Smooth muscle cell (in vitro differentiated cells): Measurements from ENCODE around the gene OAF. TPM values are rescaled to one million over a fixed set of nuclear protein-coding genes. Genes with fewer than 3 reads are reported as not detected.
A peak's percentile ranks its signal among the peaks of the same experiment; 100 is the strongest.

ENCODE experiments used
- DNase-seq: peaks from one replicate; lab custom pipeline; 2025; ENCODE audit not compliant: unreplicated experiment; lab: John Stamatoyannopoulos, UW
- H2AFZ ChIP-seq: fragments of 200-600 bp; sonication (generic); 2 replicates; pipeline ENCODE4 v1.6.0; 2016; ENCODE audit warnings: antibody characterized with exemption, low read depth, mild to moderate bottlenecking
- H3F3A ChIP-seq: fragments of 200-600 bp; sonication (generic); 2 replicates; pipeline ENCODE4 v1.6.0; 2017; ENCODE audit warnings: antibody characterized with exemption, low read depth
- H3K27ac ChIP-seq: fragments of 200-600 bp; sonication (generic); 2 replicates; pipeline ENCODE4 v1.5.1; 2016; ENCODE audit warnings: low read depth, mild to moderate bottlenecking
- H3K27me3 ChIP-seq: fragments of 200-600 bp; sonication (generic); 2 replicates; pipeline ENCODE4 v1.6.1; 2016; ENCODE audit warnings: low read depth, mild to moderate bottlenecking
- H3K36me3 ChIP-seq: fragments of 200-600 bp; sonication (generic); 2 replicates; pipeline ENCODE4 v1.5.1; 2016; ENCODE audit warnings: low read depth
- H3K4me1 ChIP-seq: fragments of 200-600 bp; sonication (generic); 2 replicates; pipeline ENCODE4 v1.5.1; 2016; ENCODE audit warnings: low read depth
- H3K4me2 ChIP-seq: fragments of 200-600 bp; sonication (generic); 2 replicates; pipeline ENCODE4 v1.6.0; 2016; ENCODE audit warnings: mild to moderate bottlenecking
- H3K4me3 ChIP-seq: fragments of 200-600 bp; sonication (generic); 2 replicates; pipeline ENCODE4 v1.5.1; 2016; ENCODE audit warnings: mild to moderate bottlenecking
- H3K79me2 ChIP-seq: fragments of 200-600 bp; sonication (generic); 2 replicates; pipeline ENCODE4 v1.6.0; 2016; ENCODE audit warnings: low read depth, mild to moderate bottlenecking
- H3K9ac ChIP-seq: fragments of 200-600 bp; sonication (generic); 2 replicates; pipeline ENCODE4 v1.6.0; 2016; ENCODE audit warnings: low read depth
- H3K9me3 ChIP-seq: fragments of 200-600 bp; sonication (generic); replicated peaks from 2 replicates; pipeline ENCODE4 v1.5.1; 2016; ENCODE audit warnings: low read depth
- H4K20me1 ChIP-seq: fragments of 200-600 bp; sonication (generic); 2 replicates; pipeline ENCODE4 v1.6.0; 2016; ENCODE audit warnings: low read depth
- WGBS: methylation state at CpG from one replicate; pipeline ENCODE4 v1.1.7; 2016; ENCODE audit warnings: low lambda C conversion rate; 5-methylcytosine and 5-hydroxymethylcytosine counted together
- polyA plus RNA-seq: library from polyadenylated mRNA; unstranded; fragments of >200 nt; fragmentation: Nextera tagmentation; extraction: Ambion mirVana; gene quantifications from 2 replicates; pipeline ENCODE4 v1.2.1, GENCODE V29; 2016
- total RNA-seq: library from RNA; depleted of rRNA; stranded (reverse); fragments of >200 nt; gene quantifications from 2 replicates; pipeline ENCODE4 v1.2.3, GENCODE V29; 2014
- TF ChIP-seq, protein P1 (sequence below): fragments of 200-600 bp; sonication (generic); IDR thresholded peaks from 2 replicates; pipeline ENCODE4 v1.5.1; 2017; ENCODE audit warnings: borderline replicate concordance, mild to moderate bottlenecking, antibody characterized with exemption; ENCODE audit not compliant: insufficient read depth, poor library complexity, severe bottlenecking

Gene OAF
- total and polyA plus RNA-seq, 2 experiments from 2014 or later, result 41.6 to 112 TPM

DNA sequence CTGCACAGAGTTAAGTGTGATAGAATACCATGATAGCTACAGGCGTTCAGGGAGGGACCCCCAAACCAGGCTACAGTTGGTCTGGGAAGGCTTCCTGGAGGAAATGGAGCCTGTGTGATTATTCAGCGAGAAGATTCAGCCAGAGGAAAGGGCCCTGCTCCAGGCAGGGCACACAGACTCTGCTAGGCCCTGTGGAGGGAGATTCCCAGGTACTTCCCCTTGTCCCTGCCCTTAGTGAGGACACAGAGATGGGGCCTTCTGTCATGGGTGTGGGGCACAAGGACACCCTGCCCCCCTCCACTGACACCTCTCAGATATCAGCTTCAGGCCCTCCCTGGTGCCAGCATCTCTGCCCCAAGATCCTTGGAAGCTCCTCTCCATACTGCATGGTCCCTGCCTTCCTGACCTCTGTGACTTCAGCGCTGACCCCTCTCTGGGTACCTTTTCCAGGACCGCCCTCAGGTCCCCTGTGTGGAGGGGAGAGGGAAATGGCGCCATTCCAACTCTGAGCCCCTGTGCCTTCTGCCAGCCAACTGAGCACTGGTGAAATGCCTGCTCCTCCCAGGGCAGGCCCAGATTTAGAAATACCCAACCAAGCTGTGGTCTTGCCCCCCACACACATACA lies 16.5 kb downstream of the OAF start:
- Histone ChIP-seq H3K36me3 (no peaks in the 10 kb centered on the region), H3K9me3 (no peaks in the 10 kb centered on the region), H4K20me1 (peaks cover 31% of the 10 kb centered on the region), H3K9ac (no peak overlapping the region), H3K4me3 (no peak overlapping the region), H3K27me3 (no peaks in the 10 kb centered on the region), H3K4me1 (no peaks in the 10 kb centered on the region), H2AFZ (no peak overlapping the region), H3K4me2 (no peak overlapping the region), H3K27ac (no peak overlapping the region), H3F3A (no peaks in the 10 kb centered on the region), H3K79me2 (no peaks in the 10 kb centered on the region)
- DNase-seq, result no peak
- TF ChIP-seq, protein P1, sequence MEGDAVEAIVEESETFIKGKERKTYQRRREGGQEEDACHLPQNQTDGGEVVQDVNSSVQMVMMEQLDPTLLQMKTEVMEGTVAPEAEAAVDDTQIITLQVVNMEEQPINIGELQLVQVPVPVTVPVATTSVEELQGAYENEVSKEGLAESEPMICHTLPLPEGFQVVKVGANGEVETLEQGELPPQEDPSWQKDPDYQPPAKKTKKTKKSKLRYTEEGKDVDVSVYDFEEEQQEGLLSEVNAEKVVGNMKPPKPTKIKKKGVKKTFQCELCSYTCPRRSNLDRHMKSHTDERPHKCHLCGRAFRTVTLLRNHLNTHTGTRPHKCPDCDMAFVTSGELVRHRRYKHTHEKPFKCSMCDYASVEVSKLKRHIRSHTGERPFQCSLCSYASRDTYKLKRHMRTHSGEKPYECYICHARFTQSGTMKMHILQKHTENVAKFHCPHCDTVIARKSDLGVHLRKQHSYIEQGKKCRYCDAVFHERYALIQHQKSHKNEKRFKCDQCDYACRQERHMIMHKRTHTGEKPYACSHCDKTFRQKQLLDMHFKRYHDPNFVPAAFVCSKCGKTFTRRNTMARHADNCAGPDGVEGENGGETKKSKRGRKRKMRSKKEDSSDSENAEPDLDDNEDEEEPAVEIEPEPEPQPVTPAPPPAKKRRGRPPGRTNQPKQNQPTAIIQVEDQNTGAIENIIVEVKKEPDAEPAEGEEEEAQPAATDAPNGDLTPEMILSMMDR, result no peak
- 97% methylated on average over 5 of the region's 5 CpGs for WGBS

DNA sequence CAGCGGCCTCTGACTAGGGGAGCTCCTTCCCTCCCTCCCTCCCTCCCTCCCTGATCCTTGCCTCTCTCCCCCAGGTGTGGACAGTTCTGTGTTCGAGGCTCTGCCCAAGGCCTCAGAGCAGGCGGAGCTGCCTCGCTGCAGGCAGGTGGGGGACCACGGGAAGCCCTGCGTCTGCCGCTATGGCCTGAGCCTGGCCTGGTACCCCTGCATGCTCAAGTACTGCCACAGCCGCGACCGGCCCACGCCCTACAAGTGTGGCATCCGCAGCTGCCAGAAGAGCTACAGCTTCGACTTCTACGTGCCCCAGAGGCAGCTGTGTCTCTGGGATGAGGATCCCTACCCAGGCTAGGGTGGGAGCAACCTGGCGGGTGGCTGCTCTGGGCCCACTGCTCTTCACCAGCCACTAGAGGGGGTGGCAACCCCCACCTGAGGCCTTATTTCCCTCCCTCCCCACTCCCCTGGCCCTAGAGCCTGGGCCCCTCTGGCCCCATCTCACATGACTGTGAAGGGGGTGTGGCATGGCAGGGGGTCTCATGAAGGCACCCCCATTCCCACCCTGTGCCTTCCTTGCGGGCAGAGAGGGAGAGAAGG lies 18.1 kb downstream of the OAF start:
- H3K27me3 ChIP-seq, result no peaks in the 10 kb centered on the region
- H3K4me1 ChIP-seq, result no peaks in the 10 kb centered on the region
- no peak overlapping the region for H3K4me3 ChIP-seq
- peaks cover 18% of the 10 kb centered on the region for H4K20me1 ChIP-seq
- H3F3A ChIP-seq, result no peaks in the 10 kb centered on the region
- H2AFZ ChIP-seq, result no peak overlapping the region
- TF ChIP-seq, protein P1, result peak; percentile 27
- H3K79me2 ChIP-seq, result no peaks in the 10 kb centered on the region
- WGBS, result 89% methylated on average over 14 of the region's 16 CpGs
- no peak overlapping the region for H3K4me2 ChIP-seq
- H3K9ac ChIP-seq, result no peak overlapping the region
- no peak for DNase-seq
- H3K27ac ChIP-seq, result no peak overlapping the region
- H3K36me3 ChIP-seq, result no peaks in the 10 kb centered on the region
- H3K9me3 ChIP-seq, result no peaks in the 10 kb centered on the region

DNA sequence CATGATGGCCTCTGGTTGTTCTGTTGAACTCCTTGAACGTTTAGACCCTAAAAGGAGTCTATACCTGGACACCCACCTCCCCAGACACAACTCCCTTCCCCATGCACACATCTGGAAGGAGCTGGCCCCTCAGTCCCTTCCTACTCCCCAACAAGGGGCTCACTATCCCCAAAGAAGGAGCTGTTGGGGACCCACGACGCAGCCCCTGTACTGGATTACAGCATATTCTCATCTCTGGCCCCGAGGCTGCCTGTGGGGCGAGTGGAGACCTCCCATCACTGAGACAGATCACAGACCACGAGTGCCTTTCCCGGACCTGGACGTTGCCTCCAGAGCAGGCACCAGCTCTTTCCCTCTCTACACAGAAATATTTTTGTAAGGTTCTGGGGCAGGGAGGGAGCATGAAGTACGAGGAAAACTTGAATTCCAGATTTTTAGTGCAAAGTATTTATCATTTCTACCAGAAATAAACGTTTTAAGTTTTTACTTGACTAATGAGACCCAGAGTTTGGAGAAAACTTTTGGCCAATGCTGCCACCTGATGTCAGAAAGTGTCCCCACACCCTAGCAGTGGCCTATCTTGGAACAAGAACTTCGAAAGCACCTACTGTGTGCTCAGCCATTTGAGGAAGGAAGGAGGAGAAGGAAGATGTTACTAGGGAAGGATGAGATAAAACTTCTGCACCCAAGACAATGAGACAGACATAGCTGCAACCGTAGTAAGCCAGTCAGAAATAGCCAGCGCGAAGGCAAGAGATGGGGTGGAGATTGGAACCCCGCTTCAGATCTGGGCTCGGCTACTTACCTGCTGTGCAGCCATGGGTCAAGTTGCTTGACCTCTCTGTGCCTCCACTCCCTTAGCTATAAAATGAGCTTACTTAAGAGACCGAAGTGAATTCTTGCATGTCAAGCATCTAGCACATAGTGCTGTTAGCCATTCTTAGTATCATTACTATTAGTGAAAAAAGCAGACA lies 18.9 kb downstream of the OAF start:
- H3K27ac ChIP-seq, result no peak overlapping the region
- WGBS, result 62% methylated on average over 17 of the region's 17 CpGs
- no peak for DNase-seq
- H3K4me3 ChIP-seq, result no peak overlapping the region
- H3F3A ChIP-seq, result no peaks in the 10 kb centered on the region
- no peaks in the 10 kb centered on the region for H3K79me2 ChIP-seq
- H2AFZ ChIP-seq, result no peak overlapping the region
- H3K4me2 ChIP-seq, result no peak overlapping the region
- H4K20me1 ChIP-seq, result peaks cover 10% of the 10 kb centered on the region
- H3K4me1 ChIP-seq, result no peaks in the 10 kb centered on the region
- no peaks in the 10 kb centered on the region for H3K36me3 ChIP-seq
- TF ChIP-seq, protein P1, result peak; percentile 77
- no peak overlapping the region for H3K9ac ChIP-seq
- H3K27me3 ChIP-seq, result no peaks in the 10 kb centered on the region
- no peaks in the 10 kb centered on the region for H3K9me3 ChIP-seq
